ENCODE data around the gene ANKRD16.

ANKRD16 gene

GRCh38 chr10:5919568-5919967 is 29.9 kb upstream of the ANKRD16 start:
- no peak for ATAC-seq
- no peak for TF ChIP-seq GLIS3 (CRISPR knock-in tag; IDR thresholded peaks at IDR 0.05)
- no peak for TF ChIP-seq ESRRG (CRISPR knock-in tag; IDR thresholded peaks at IDR 0.05)
- no peak for TF ChIP-seq ZC3H10 (CRISPR knock-in tag; IDR thresholded peaks at IDR 0.05)

- TF ChIP-seq CSDC2 (CRISPR knock-in tag; IDR thresholded peaks at IDR 0.05) (no peak), CSRNP3 (CRISPR knock-in tag; IDR thresholded peaks at IDR 0.05) (no peak), TCF4 (CRISPR knock-in tag; IDR thresholded peaks at IDR 0.05; ENCODE audit: borderline replicate concordance) (no peak), PPARA (CRISPR knock-in tag; IDR thresholded peaks at IDR 0.05; ENCODE audit: borderline replicate concordance) (no peak), TSHZ2 (CRISPR knock-in tag; IDR thresholded peaks at IDR 0.05) (no peak), CREB5 (CRISPR knock-in tag; IDR thresholded peaks at IDR 0.05; ENCODE audit: low read depth) (no peak), ZC3H10 (CRISPR knock-in tag; IDR thresholded peaks at IDR 0.05) (no peak), OSR1 (CRISPR knock-in tag; IDR thresholded peaks at IDR 0.05) (no peak), ZNF565 (CRISPR knock-in tag; conservative IDR thresholded peaks at IDR 0.05; ENCODE audit: low read depth) (no peak), ZFP3 (CRISPR knock-in tag; IDR thresholded peaks at IDR 0.05) (no peak), ISL1 (CRISPR knock-in tag; IDR thresholded peaks at IDR 0.05) (no peak), POU6F1 (CRISPR knock-in tag; IDR thresholded peaks at IDR 0.05; ENCODE audit: borderline replicate concordance, low read depth) (no peak), RARB (CRISPR knock-in tag; IDR thresholded peaks at IDR 0.05) (no peak), ESRRG (CRISPR knock-in tag; IDR thresholded peaks at IDR 0.05) (no peak), BACH2 (CRISPR knock-in tag; IDR thresholded peaks at IDR 0.05; ENCODE audit: borderline replicate concordance) (no peak), ZFP30 (CRISPR knock-in tag; IDR thresholded peaks at IDR 0.05) (no peak)
- no peak for ATAC-seq
Observed at GRCh38 chr10:5918763-5919162, 29.1 kb upstream of the ANKRD16 start.

GRCh38 chr10:5917305-5917704 is 27.6 kb upstream of the ANKRD16 start:
- ATAC-seq, result no peak
- no peak for TF ChIP-seq OSR1 (CRISPR knock-in tag; IDR thresholded peaks at IDR 0.05)

GRCh38 chr10:5915451-5915850 is 25.8 kb upstream of the ANKRD16 start:
- no peak for ATAC-seq
- TF ChIP-seq ZC3H10 (CRISPR knock-in tag; IDR thresholded peaks at IDR 0.05) (no peak), CSDC2 (CRISPR knock-in tag; IDR thresholded peaks at IDR 0.05) (no peak), BACH2 (CRISPR knock-in tag; IDR thresholded peaks at IDR 0.05; ENCODE audit: borderline replicate concordance) (no peak), TOX (CRISPR knock-in tag; IDR thresholded peaks at IDR 0.05; ENCODE audit: borderline replicate concordance) (no peak), ZNF8 (CRISPR knock-in tag; IDR thresholded peaks at IDR 0.05) (no peak), ESRRG (CRISPR knock-in tag; IDR thresholded peaks at IDR 0.05) (no peak), ZNF565 (CRISPR knock-in tag; conservative IDR thresholded peaks at IDR 0.05; ENCODE audit: low read depth) (no peak)

GRCh38 chr10:5913736-5914135 is 24.0 kb upstream of the ANKRD16 start:
- TF ChIP-seq POU6F1 (CRISPR knock-in tag; IDR thresholded peaks at IDR 0.05; ENCODE audit: borderline replicate concordance, low read depth), result no peak
- no peak for TF ChIP-seq ESRRG (CRISPR knock-in tag; IDR thresholded peaks at IDR 0.05)
- TF ChIP-seq OSR1 (CRISPR knock-in tag; IDR thresholded peaks at IDR 0.05), result no peak
- TF ChIP-seq TSHZ2 (CRISPR knock-in tag; IDR thresholded peaks at IDR 0.05), result no peak
- TF ChIP-seq CSRNP3 (CRISPR knock-in tag; IDR thresholded peaks at IDR 0.05), result no peak
- ATAC-seq, result no peak

Data from SK-N-SH treated with all-trans-retinoic acid at 6 μM for 48 hours (cell line).